CD4-positive, alpha-beta T cell (primary cell): ENCODE results near the gene NUAK1. TPM values are rescaled to one million over a fixed set of nuclear protein-coding genes. Genes with fewer than 3 reads are reported as not detected.

Source experiments
- ATAC-seq: fragments of 200-7000 bp; cut with Tn5 transposase; one replicate; pipeline ENCODE4 v1.10.0; 2022; ENCODE audit warnings: mild to moderate bottlenecking; ENCODE audit not compliant: poor library complexity
- CTCF ChIA-PET: fragments of 350-600 bp; sonication (Branson Sonifier 250); formaldehyde crosslinking; loops from one replicate; lab custom pipeline; 2021; ENCODE audit warnings: antibody characterized with exemption, inconsistent platforms; lab: Charles Lee
- POLR2A ChIA-PET: fragments of 350-600 bp; sonication (Branson Sonifier 250); formaldehyde crosslinking; loops from one replicate; lab custom pipeline; 2021; ENCODE audit warnings: antibody characterized with exemption, inconsistent platforms; lab: Charles Lee
- DNase-seq, 14 experiments: peaks; one replicate each; pipeline ENCODE4 v3.0.0-alpha.2; 2013 to 2020; ENCODE audit warnings: mixed read lengths in 2 of 14
- H3K27ac ChIP-seq, 2 donors: one replicate each; pipeline versions ENCODE4 v1.5.1 to v1.7.0; 2013; ENCODE audit warnings: low read length in 2 of 2, low read depth in 1 of 2, mild to moderate bottlenecking in 1 of 2
- H3K27me3 ChIP-seq, 2 experiments: 1 replicate in 1 of 2; 2 replicates in 1 of 2; pipeline versions ENCODE4 v1.6.1 to v1.7.0; 2013; ENCODE audit warnings: low read length in 2 of 2, control low read depth in 1 of 2, mild to moderate bottlenecking in 1 of 2, moderate library complexity in 1 of 2; ENCODE audit not compliant: insufficient read depth in 2 of 2, control insufficient read depth in 1 of 2
- H3K36me3 ChIP-seq: one replicate; pipeline ENCODE4 v1.6.1; 2013; ENCODE audit warnings: low read length, control low read depth; ENCODE audit not compliant: insufficient read depth
- H3K4me1 ChIP-seq: one replicate; pipeline ENCODE4 v1.6.1; 2013; ENCODE audit warnings: low read length, control low read depth; ENCODE audit not compliant: insufficient read depth
- H3K4me3 ChIP-seq: one replicate; pipeline ENCODE4 v1.5.1; 2013; ENCODE audit warnings: mild to moderate bottlenecking, low read length, moderate library complexity
- H3K9me3 ChIP-seq, 2 experiments: 1 replicate in 1 of 2; 2 replicates in 1 of 2; pipeline versions ENCODE4 v1.6.1 to v1.7.0; 2013; ENCODE audit warnings: low read length in 2 of 2, mild to moderate bottlenecking in 2 of 2, control low read depth in 1 of 2, moderate library complexity in 1 of 2; ENCODE audit not compliant: control insufficient read depth in 1 of 2, insufficient read depth in 1 of 2
- H3K27ac Mint-ChIP-seq: one replicate; pipeline ENCODE4 v1.8.0; 2020; ENCODE audit warnings: mixed read lengths
- H3K27me3 Mint-ChIP-seq: one replicate; pipeline ENCODE4 v1.8.0; 2021; ENCODE audit warnings: mixed read lengths
- H3K36me3 Mint-ChIP-seq: one replicate; pipeline ENCODE4 v1.8.0; 2021; ENCODE audit warnings: low read depth, mixed read lengths
- H3K4me1 Mint-ChIP-seq: one replicate; pipeline ENCODE4 v1.8.0; 2021; ENCODE audit warnings: low read depth, mixed read lengths
- H3K4me3 Mint-ChIP-seq: one replicate; pipeline ENCODE4 v1.8.0; 2020; ENCODE audit warnings: mild to moderate bottlenecking, mixed read lengths
- H3K9me3 Mint-ChIP-seq: one replicate; pipeline ENCODE4 v1.8.0; 2020; ENCODE audit warnings: mixed read lengths
- CTCF ChIP-seq: fragments of 200-600 bp; IDR thresholded peaks from one replicate; pipeline ENCODE4 v1.8.0; 2022; ENCODE audit warnings: antibody characterized with exemption, mild to moderate bottlenecking
- intact Hi-C, 2 experiments: fragments of 100-400 bp; cut with DNase I in 1 of 2; cut with micrococcal nuclease in 1 of 2; formaldehyde crosslinking; loops; one replicate each; pipeline versions ENCODE4 v1.15.1 to v1.9.0; 2023 to 2025; cut with DNase I, micrococcal nuclease
- total RNA-seq, 174 experiments: library from RNA in 2 of 174; stranded (reverse) in 2 of 174; gene quantifications; one replicate each; pipeline ENCODE4 v1.2.3 and lab custom pipeline; 2021 to 2026

Gene NUAK1
- total RNA-seq, 2 experiments from 2014 or later = 0.16 TPM; not detected in 1

GRCh38 chr12:106187155-106187789 lies 48.5 kb upstream of the NUAK1 start:
- POLR2A ChIA-PET = no interaction called here
- Mint-ChIP-seq H3K4me1 (no peaks in the 10 kb centered on the region), H3K4me3 (no peak overlapping the region), H3K36me3 (no peaks in the 10 kb centered on the region), H3K27ac (no peak overlapping the region), H3K9me3 (no peaks in the 10 kb centered on the region), H3K27me3 (peaks cover 36% of the 10 kb centered on the region)
- no peak for ATAC-seq
- DNase-seq = no peak
- TF ChIP-seq CTCF = no peak
- H3K4me3 ChIP-seq = no peak overlapping the region
- H3K36me3 ChIP-seq = no peaks in the 10 kb centered on the region
- H3K9me3 ChIP-seq = no peaks in the 10 kb centered on the region
- no peaks in the 10 kb centered on the region for H3K4me1 ChIP-seq
- CTCF ChIA-PET = no interaction called here
- H3K27me3 ChIP-seq = peaks cover 9 to 16% of the 10 kb centered on the region in 2 experiments
- no peak overlapping the region for H3K27ac ChIP-seq
- intact Hi-C loops = no loop called here

- H3K4me3 ChIP-seq = no peak overlapping the region
- intact Hi-C loops = no loop called here
- H3K36me3 ChIP-seq = no peaks in the 10 kb centered on the region
- H3K27me3 ChIP-seq = peaks cover 6 to 16% of the 10 kb centered on the region in 2 experiments
- Mint-ChIP-seq H3K4me1 (no peaks in the 10 kb centered on the region), H3K27me3 (peaks cover 38% of the 10 kb centered on the region), H3K27ac (no peak overlapping the region), H3K4me3 (no peak overlapping the region), H3K36me3 (no peaks in the 10 kb centered on the region), H3K9me3 (no peaks in the 10 kb centered on the region)
- ATAC-seq (no peak), DNase-seq (no peak)
- no peaks in the 10 kb centered on the region for H3K9me3 ChIP-seq
- CTCF ChIA-PET = interaction anchor here (1.4 kb wide), 1 partner anchor 13 kb away, joined by 3 read pairs; no protein-coding TSS in a partner anchor
- no peak for TF ChIP-seq CTCF
- POLR2A ChIA-PET = no interaction called here
- no peak overlapping the region for H3K27ac ChIP-seq
- H3K4me1 ChIP-seq = no peaks in the 10 kb centered on the region
These were observed 45.0 kb upstream of the NUAK1 start for GRCh38 chr12:106183735-106184134.

- Histone ChIP-seq H3K27ac (no peak overlapping the region), H3K9me3 (no peaks in the 10 kb centered on the region), H3K27me3 (peaks cover 0 to 7% of the 10 kb centered on the region in 2 experiments), H3K4me3 (no peak overlapping the region), H3K4me1 (no peaks in the 10 kb centered on the region), H3K36me3 (no peaks in the 10 kb centered on the region)
- TF ChIP-seq CTCF = no peak
- Mint-ChIP-seq H3K4me3 (no peak overlapping the region), H3K27ac (no peak overlapping the region), H3K9me3 (no peaks in the 10 kb centered on the region), H3K4me1 (no peaks in the 10 kb centered on the region), H3K27me3 (peaks cover 35% of the 10 kb centered on the region), H3K36me3 (no peaks in the 10 kb centered on the region)
- no peak for DNase-seq
- ChIA-PET CTCF (no interaction called here), POLR2A (no interaction called here)
- intact Hi-C loops = no loop called here
- no peak for ATAC-seq
These were observed 42.8 kb upstream of the NUAK1 start for GRCh38 chr12:106181401-106182114.
